DMS 273 treated with DMSO at 0.1 percent for 48 hours (cell line): Measurements from ENCODE around the gene HPX.

Experiments
- DNase-seq: peaks from one replicate; lab custom pipeline; 2025; lab: John Stamatoyannopoulos, UW

HPX gene

DNA sequence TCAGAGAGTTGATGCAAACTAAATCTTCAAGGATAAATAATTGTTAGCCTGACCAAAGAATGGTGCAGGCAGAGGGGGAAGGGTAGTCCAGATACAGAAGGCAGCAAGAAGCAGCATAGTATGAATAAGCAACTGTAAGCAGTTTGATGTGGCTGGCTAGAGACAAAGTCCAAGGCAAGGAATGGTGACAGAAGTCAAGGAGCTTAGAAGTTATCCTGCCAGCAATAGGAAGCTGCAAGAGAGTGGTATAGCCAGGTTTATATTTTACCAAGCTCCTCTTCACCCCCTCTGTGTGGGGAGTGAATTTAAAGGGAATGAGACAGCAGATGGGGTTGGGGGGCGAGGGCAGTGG lies 18.3 kb upstream of the HPX start:
- no peak for DNase-seq

DNA sequence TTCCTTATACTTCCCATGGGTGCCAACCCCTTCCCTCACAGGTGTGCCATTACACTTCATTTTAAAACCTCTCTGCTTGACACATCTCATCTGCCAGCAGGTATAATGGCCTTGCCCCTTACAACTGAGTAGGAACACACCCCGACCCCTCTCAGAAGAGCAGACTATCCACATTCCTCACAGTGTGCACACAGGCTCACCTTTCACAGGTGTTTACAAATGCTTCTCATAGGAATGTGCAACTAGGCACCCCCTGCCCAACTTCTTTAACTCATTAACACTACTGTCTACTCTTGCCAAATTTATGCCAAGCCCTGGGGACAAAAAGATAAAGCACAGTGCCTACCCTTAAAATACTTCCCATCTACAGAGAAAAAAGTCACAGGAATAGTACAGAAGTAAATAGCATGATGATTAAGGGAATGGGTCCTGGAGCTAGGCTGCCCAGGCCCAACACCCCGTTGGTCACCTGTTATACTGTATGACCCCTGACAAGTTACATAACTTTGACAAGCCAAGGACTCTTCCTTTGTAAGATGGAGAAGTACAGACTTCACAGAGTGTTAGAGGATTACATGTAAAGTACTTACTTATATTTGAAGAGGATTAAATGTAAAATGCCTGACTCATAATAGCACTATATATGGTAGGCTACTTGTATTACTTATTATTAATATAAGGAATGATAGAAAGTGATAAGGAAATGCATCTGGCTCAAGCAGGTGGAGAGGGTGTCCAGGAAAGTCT lies 17.7 kb upstream of the HPX start:
- DNase-seq: no peak

GRCh38 chr11:6457581-6458320 lies 17.0 kb upstream of the HPX start:
- DNase-seq: no peak

- no peak for DNase-seq
Observed at GRCh38 chr11:6456361-6457073, 15.7 kb upstream of the HPX start.

- DNase-seq: no peak
Observed at GRCh38 chr11:6455070-6455469, 14.3 kb upstream of the HPX start.

DNA sequence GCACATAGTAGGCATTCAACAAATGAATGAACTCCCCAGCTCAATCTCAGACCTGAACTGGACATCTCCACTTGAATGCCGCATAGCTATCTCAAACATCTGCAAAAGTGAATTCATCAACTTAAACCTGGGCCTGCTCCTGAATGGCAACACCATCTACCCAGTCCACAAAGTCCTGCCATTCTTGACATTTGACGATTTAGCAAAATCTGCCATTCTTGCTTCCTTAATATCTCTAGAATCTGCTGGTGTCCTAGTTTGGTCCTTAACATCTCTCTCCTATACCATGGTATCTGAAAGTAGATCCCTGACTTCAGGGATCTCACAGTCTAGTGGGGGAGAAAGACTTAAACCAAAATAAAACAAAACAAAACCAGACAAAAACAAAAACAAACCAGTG lies 12.4 kb upstream of the HPX start:
- no peak for DNase-seq

DNA sequence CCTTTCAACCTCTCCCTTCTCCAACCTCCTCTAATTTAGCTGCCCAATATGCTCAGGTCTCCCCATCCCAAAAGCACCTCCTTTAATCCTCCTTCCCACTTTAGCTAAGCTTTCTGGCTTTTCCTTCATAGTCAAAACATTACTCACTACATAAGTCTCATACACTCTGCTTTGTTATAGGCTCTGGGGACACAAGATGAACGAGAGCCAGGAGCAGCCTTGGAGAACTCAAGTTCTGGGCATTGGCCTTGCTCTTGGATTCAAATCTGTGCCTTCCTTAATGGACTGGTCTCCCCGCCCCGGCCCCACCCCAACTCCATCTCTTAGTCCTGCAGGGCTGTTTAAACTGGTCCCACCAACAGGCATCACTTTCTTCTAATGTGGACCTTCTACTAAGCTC lies 11.4 kb upstream of the HPX start:
- no peak for DNase-seq

DNA sequence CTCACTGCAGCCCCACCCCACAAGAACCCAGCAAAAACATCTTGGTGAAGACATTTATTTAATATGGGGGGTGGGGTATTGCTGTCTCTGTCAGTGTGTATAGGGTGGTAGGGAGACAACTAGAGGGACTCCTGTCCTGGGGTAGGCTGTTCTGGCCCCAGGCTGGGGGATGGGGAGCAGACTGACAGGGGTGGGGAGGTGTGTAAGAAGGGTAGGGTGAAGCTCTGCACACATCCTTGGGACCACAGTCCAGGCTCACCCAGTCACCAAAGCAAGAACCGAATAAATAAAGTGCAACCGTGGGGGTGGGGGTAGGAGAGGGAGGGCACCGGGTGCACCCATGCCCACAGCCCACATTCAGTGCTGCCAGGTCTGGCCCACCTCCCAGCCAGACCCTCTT lies 7.8 kb upstream of the HPX start:
- DNase-seq: no peak

GRCh38 chr11:6443269-6444003 lies 2.6 kb upstream of the HPX start:
- DNase-seq: no peak

- DNase-seq: no peak
Observed at GRCh38 chr11:6442441-6442840, 1.7 kb upstream of the HPX start.

GRCh38 chr11:6438979-6439571 lies 1.7 kb downstream of the HPX start:
- no peak for DNase-seq

DNA sequence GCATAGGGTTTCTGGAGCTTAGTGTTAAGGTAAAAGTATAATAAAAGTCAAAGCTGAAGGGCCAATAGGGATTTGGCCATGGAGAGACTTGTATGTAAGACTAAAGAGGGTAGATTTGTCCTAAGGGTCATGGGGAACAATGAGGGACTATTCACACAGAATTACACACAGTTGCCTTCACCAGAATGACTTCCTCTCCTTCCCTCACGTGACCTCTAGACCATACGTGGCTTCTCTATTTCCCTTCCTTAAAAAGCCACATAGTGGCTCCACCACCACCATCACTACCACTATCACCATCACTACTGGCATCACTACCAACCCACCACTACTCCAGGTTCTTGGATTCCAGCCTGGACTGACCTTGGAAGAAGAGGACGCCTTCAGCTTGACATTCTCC lies 2.8 kb downstream of the HPX start:
- no peak for DNase-seq

GRCh38 chr11:6437423-6437822 lies 3.4 kb downstream of the HPX start:
- no peak for DNase-seq

GRCh38 chr11:6433998-6434660 lies 6.7 kb downstream of the HPX start:
- no peak for DNase-seq

DNA sequence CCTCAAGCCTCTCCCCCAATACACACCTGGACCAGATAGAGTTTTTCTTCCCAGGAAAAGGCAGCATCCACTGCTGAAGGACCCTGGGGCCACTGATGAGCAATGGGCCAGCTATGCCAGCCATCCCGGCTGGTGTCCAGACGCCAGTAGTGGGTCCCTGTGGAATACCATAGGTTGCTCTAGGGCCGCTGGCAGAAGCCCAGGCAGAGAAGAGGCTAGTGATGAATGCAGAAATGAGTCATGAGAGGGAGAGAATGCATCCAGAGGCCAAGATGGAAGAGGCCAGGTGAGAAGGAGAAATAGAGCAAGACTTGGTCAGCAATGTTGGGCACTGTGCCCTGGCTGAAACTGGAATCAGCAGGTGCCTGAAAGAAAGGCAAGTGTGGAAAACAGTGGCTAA lies 8.9 kb downstream of the HPX start:
- DNase-seq: no peak

- no peak for DNase-seq
Observed at GRCh38 chr11:6427516-6427915, 13.3 kb downstream of the HPX start.

- no peak for DNase-seq
Observed at GRCh38 chr11:6420677-6421076, 20.1 kb downstream of the HPX start.

- DNase-seq: no peak
Observed at GRCh38 chr11:6419009-6419631, 21.7 kb downstream of the HPX start, which contains the start of gene APBB1. Gene APBB1 (minus strand): TSS chr11:6419094. CDS start chr11:6411347, 7,747 bp downstream.

- no peak for DNase-seq
Observed at GRCh38 chr11:6418557-6419008, 22.2 kb downstream of the HPX start.

DNA sequence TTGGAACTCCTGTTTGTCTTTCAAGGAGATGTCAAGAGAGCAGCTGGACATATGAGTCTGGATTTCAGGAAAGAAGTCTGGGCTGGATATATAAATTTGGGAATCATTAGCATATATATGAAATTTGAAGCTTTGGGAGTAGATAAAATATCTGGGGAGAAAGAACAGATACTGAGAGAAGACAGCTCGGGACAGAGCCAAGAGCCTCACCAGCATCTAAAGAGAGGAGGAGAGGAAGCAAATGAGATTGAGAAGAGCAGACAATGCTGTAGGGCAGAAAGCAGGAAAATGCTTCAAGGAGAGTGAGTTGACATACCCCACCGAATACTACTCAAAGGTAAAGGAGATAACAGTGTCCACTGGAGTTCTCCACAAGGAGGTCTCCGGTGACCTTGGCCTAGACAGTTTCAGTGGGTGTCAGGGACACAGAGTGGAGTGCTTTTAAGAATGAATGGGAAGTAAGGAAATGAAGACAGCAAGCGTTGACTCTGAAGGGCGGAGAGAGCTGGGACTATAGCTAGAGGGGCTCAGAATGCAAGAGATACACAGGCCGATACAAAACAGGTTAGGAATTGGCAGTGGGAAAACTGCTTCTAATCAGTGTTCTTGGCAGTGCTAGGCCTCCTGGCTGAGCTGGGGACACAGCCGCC lies 22.8 kb downstream of the HPX start:
- DNase-seq: no peak
